Parietal lobe (tissue), 2 donors: ENCODE data around the gene TRAF3IP1. TPM values are rescaled to one million over a fixed set of nuclear protein-coding genes. Genes with fewer than 3 reads are reported as not detected.

Source experiments
- small RNA-seq: library from RNA; depleted of rRNA; stranded (forward); fragments of <200 nt; gene quantifications from one replicate; pipeline ENCODE3, GENCODE V24; 2014; ENCODE audit warnings: low replicate concordance
- total RNA-seq: library from RNA; depleted of rRNA; stranded (reverse); fragments of >200 nt; gene quantifications from one replicate; pipeline ENCODE4 v1.2.3, GENCODE V29; 2014

The TRAF3IP1 gene, protein sequence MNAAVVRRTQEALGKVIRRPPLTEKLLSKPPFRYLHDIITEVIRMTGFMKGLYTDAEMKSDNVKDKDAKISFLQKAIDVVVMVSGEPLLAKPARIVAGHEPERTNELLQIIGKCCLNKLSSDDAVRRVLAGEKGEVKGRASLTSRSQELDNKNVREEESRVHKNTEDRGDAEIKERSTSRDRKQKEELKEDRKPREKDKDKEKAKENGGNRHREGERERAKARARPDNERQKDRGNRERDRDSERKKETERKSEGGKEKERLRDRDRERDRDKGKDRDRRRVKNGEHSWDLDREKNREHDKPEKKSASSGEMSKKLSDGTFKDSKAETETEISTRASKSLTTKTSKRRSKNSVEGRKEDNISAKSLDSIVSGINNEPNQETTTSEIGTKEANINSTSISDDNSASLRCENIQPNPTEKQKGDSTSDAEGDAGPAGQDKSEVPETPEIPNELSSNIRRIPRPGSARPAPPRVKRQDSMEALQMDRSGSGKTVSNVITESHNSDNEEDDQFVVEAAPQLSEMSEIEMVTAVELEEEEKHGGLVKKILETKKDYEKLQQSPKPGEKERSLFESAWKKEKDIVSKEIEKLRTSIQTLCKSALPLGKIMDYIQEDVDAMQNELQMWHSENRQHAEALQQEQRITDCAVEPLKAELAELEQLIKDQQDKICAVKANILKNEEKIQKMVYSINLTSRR
- total RNA-seq: 17.2 TPM

DNA sequence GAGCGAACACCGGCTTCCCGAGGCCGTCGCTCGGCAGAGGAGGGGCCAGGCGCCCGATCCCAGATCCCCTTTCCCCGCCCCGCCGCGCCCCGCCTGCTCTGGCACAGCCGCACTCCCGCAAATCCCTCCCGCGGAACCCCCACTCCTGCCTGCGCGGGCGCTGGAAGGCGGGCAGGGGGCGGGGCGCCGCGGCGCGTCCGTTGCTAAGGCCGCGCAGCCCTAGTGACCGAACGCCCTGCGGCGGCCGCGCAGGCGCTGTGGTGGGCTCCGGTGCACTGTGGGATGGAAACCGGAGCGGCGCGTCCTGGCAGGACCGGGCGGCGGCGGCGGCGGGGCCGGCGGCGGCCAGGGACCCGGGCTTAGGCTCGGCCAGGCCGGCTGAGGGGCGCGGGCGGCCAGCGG lies at the start of gene TRAF3IP1:
Gene TRAF3IP1 (plus strand): TSS at position 273 of the 402 bp plus-strand sequence. CDS start 145 bp downstream, outside the sequence.

GRCh38 chr2:238287737-238288649 lies 32.3 kb upstream of the TRAF3IP1 start, which contains the start of gene PER2:
Gene PER2 (minus strand): TSS chr2:238288610. CDS start chr2:238277936, 10,674 bp downstream.

GRCh38 chr2:238426568-238427434 lies 106.5 kb downstream of the TRAF3IP1 start, which contains the start of gene ASB1:
Gene ASB1 (plus strand): TSS chr2:238426927. CDS start chr2:238427071, 144 bp downstream.

Small RNAs within 50 kb of the gene (small RNA-seq; reads per million reads assigned to genes)
- gene RNU6-234P: not detected

Other genes starting within 250 kb of the TRAF3IP1 start
- not detected for gene ESPNL, start 220.2 kb upstream of the TRAF3IP1 start, total RNA-seq
- not detected for gene KLHL30, start 181.8 kb upstream of the TRAF3IP1 start, total RNA-seq
- 1.3 TPM for gene ERFE, start 161.5 kb upstream of the TRAF3IP1 start, total RNA-seq
- gene ILKAP, start 116.8 kb upstream of the TRAF3IP1 start, total RNA-seq: 68.9 TPM
- 94.5 TPM for gene HES6, start 80.5 kb upstream of the TRAF3IP1 start, total RNA-seq
- 10.0 TPM for gene PER2, start 31.9 kb upstream of the TRAF3IP1 start, total RNA-seq
- 24.1 TPM for gene ASB1, start 106.4 kb downstream of the TRAF3IP1 start, total RNA-seq